ENCODE results near the gene DUOXA2.

GRCh38 chr15:45110256-45110820, 3.8 kb upstream of the DUOXA2 start:
- TF ChIP-seq CTCF (IDR thresholded peaks at IDR 0.05): no peak; the same call in 1 of the 2 replicates
- TF ChIP-seq POLR2AphosphoS5 (IDR thresholded peaks at IDR 0.05; ENCODE audit: low read depth, low read length): no peak
- no peak for TF ChIP-seq SIN3A (IDR thresholded peaks at IDR 0.05; ENCODE audit: borderline replicate concordance, insufficient read depth, low read depth, low read length)
- TF ChIP-seq REST (IDR thresholded peaks at IDR 0.05; ENCODE audit: insufficient read depth in 1 of 2, low read depth in 2 of 2, low read length in 1 of 2): no peak

Measured in Panc1 (cell line).